ENCODE measurements around the gene AHDC1.

AHDC1 gene

GRCh38 chr1:27603309-27603680 is 649 bp downstream of the AHDC1 start:
- peak overlapping the region; percentile 83 for H3K4me3 ChIP-seq (ENCODE audit: low read length)
- H2AFZ ChIP-seq (ENCODE audit: low read length), result peak overlapping the region; percentile 76
- no peaks in the 10 kb centered on the region for H3K4me1 ChIP-seq (ENCODE audit: low read length)
- H3K9me3 ChIP-seq (replicated peaks; ENCODE audit: insufficient read depth, low read length), result no peaks in the 10 kb centered on the region
- TF ChIP-seq EZH2phosphoT487 (IDR thresholded peaks at IDR 0.05; ENCODE audit: low read length) (no peak), CTCF (IDR thresholded peaks at IDR 0.05; ENCODE audit: low read length) (no peak), EZH2 (optimal IDR thresholded peaks at IDR 0.05; ENCODE audit: low read depth, low read length) (no peak)
- no peaks in the 10 kb centered on the region for H3K36me3 ChIP-seq (replicated peaks; ENCODE audit: insufficient read depth, low read length)
- DNase-seq, result peak; percentile 16
- H3F3A ChIP-seq (ENCODE audit: insufficient read depth, low read length), result no peaks in the 10 kb centered on the region
- no peaks in the 10 kb centered on the region for H3K9me2 ChIP-seq (replicated peaks; ENCODE audit: insufficient read depth, low read length)
- H3K79me2 ChIP-seq (ENCODE audit: low read length), result no peaks in the 10 kb centered on the region
- H3K27ac ChIP-seq (ENCODE audit: low read length), result no peak overlapping the region
- H3K4me2 ChIP-seq (ENCODE audit: low read depth, low read length), result peak overlapping the region; percentile 90
- no peaks in the 10 kb centered on the region for H4K20me1 ChIP-seq (ENCODE audit: insufficient read depth, low read length)
- H3K27me3 ChIP-seq (replicated peaks; ENCODE audit: insufficient read depth, low read length), result no peaks in the 10 kb centered on the region
- peak overlapping the region; percentile 41; the same call in 1 of the 2 replicates for H3K9ac ChIP-seq (ENCODE audit: low read length)

GRCh38 chr1:27602462-27603308 is 1.3 kb downstream of the AHDC1 start:
- Histone ChIP-seq H3K79me2 (ENCODE audit: low read length) (no peaks in the 10 kb centered on the region), H3K27me3 (replicated peaks; ENCODE audit: insufficient read depth, low read length) (no peaks in the 10 kb centered on the region), H2AFZ (ENCODE audit: low read length) (peak overlapping the region; percentile 76), H3K27ac (ENCODE audit: low read length) (no peak overlapping the region), H3K4me2 (ENCODE audit: low read depth, low read length) (peak overlapping the region; percentile 90), H3K4me3 (ENCODE audit: low read length) (peak overlapping the region; percentile 83), H3K36me3 (replicated peaks; ENCODE audit: insufficient read depth, low read length) (no peaks in the 10 kb centered on the region), H3F3A (ENCODE audit: insufficient read depth, low read length) (no peaks in the 10 kb centered on the region), H3K9ac (ENCODE audit: low read length) (peak overlapping the region; percentile 41; the same call in 1 of the 2 replicates), H3K9me3 (replicated peaks; ENCODE audit: insufficient read depth, low read length) (no peaks in the 10 kb centered on the region), H4K20me1 (ENCODE audit: insufficient read depth, low read length) (no peaks in the 10 kb centered on the region), H3K4me1 (ENCODE audit: low read length) (no peaks in the 10 kb centered on the region), H3K9me2 (replicated peaks; ENCODE audit: insufficient read depth, low read length) (no peaks in the 10 kb centered on the region)
- peak; percentile 24 for DNase-seq
- no peak for TF ChIP-seq EZH2 (optimal IDR thresholded peaks at IDR 0.05; ENCODE audit: low read depth, low read length)
- TF ChIP-seq EZH2phosphoT487 (IDR thresholded peaks at IDR 0.05; ENCODE audit: low read length), result no peak
- TF ChIP-seq CTCF (IDR thresholded peaks at IDR 0.05; ENCODE audit: low read length), result no peak

GRCh38 chr1:27601771-27602461 is 2.0 kb downstream of the AHDC1 start:
- H3K9ac ChIP-seq (ENCODE audit: low read length), result no peak overlapping the region
- no peaks in the 10 kb centered on the region for H3K27me3 ChIP-seq (replicated peaks; ENCODE audit: insufficient read depth, low read length)
- no peak overlapping the region for H3K4me3 ChIP-seq (ENCODE audit: low read length)
- H3K9me2 ChIP-seq (replicated peaks; ENCODE audit: insufficient read depth, low read length), result no peaks in the 10 kb centered on the region
- no peak for DNase-seq
- TF ChIP-seq EZH2 (optimal IDR thresholded peaks at IDR 0.05; ENCODE audit: low read depth, low read length), result no peak
- TF ChIP-seq EZH2phosphoT487 (IDR thresholded peaks at IDR 0.05; ENCODE audit: low read length), result no peak
- no peak for TF ChIP-seq CTCF (IDR thresholded peaks at IDR 0.05; ENCODE audit: low read length)
- H3K4me1 ChIP-seq (ENCODE audit: low read length), result no peaks in the 10 kb centered on the region
- H3K9me3 ChIP-seq (replicated peaks; ENCODE audit: insufficient read depth, low read length), result no peaks in the 10 kb centered on the region
- H4K20me1 ChIP-seq (ENCODE audit: insufficient read depth, low read length), result no peaks in the 10 kb centered on the region
- H2AFZ ChIP-seq (ENCODE audit: low read length), result no peak overlapping the region
- H3K27ac ChIP-seq (ENCODE audit: low read length), result no peak overlapping the region
- no peaks in the 10 kb centered on the region for H3K79me2 ChIP-seq (ENCODE audit: low read length)
- H3K4me2 ChIP-seq (ENCODE audit: low read depth, low read length), result no peak overlapping the region
- H3F3A ChIP-seq (ENCODE audit: insufficient read depth, low read length), result no peaks in the 10 kb centered on the region
- H3K36me3 ChIP-seq (replicated peaks; ENCODE audit: insufficient read depth, low read length), result no peaks in the 10 kb centered on the region

Measured in MM.1S (cell line).